ENCODE measurements around the gene GPR108.

DNA sequence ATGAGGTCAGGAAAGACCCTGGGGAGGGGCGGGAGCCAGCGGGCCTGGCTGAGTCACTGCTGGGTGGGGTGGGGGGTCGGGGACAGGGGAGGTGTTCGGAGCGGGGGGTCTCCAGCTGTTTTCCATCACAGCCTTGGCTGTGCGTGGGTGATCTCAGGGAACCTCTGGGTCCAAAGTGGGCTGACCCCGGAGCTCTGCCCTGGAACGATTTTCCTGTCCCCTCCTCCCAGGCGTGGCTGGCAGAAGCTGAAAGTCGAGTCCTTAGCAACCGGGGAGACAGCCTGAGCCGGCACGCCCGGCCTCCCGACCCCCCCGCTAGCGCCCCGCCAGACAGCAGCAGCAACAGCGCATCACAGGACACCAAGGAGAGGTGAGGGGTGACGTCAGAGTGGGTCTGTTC is 12.7 kb upstream of the GPR108 start:
- no peak for TF ChIP-seq EZH2 (IDR thresholded peaks at IDR 0.05; ENCODE audit: insufficient read depth, low read length)
- TF ChIP-seq, protein P1, sequence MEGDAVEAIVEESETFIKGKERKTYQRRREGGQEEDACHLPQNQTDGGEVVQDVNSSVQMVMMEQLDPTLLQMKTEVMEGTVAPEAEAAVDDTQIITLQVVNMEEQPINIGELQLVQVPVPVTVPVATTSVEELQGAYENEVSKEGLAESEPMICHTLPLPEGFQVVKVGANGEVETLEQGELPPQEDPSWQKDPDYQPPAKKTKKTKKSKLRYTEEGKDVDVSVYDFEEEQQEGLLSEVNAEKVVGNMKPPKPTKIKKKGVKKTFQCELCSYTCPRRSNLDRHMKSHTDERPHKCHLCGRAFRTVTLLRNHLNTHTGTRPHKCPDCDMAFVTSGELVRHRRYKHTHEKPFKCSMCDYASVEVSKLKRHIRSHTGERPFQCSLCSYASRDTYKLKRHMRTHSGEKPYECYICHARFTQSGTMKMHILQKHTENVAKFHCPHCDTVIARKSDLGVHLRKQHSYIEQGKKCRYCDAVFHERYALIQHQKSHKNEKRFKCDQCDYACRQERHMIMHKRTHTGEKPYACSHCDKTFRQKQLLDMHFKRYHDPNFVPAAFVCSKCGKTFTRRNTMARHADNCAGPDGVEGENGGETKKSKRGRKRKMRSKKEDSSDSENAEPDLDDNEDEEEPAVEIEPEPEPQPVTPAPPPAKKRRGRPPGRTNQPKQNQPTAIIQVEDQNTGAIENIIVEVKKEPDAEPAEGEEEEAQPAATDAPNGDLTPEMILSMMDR (IDR thresholded peaks at IDR 0.05; ENCODE audit: insufficient read depth, low read depth, low read length): no peak

All from astrocyte (in vitro differentiated cells and primary cell).